ENCODE results near the gene TMEM245. TPM values are rescaled to one million over a fixed set of nuclear protein-coding genes. Genes with fewer than 3 reads are reported as not detected.
A peak's percentile ranks its signal among the peaks of the same experiment; 100 is the strongest.

TMEM245 gene
- total RNA-seq, 1 donor from 2014 or later, result 52.2 TPM

- TF ChIP-seq CTCF (IDR thresholded peaks at IDR 0.05; ENCODE audit: insufficient read depth, low read depth, low read length) (no peak), EZH2 (IDR thresholded peaks at IDR 0.05; ENCODE audit: insufficient read depth, low read length) (no peak)
- no peaks in the 10 kb centered on the region for H3K9me3 ChIP-seq (ENCODE audit: insufficient read depth, low read depth, low read length)
- no peak for FAIRE-seq
Observed at GRCh38 chr9:109161471-109161870, 41.7 kb upstream of the TMEM245 start.

GRCh38 chr9:109159583-109159982 is 39.8 kb upstream of the TMEM245 start:
- no peaks in the 10 kb centered on the region for H4K20me1 ChIP-seq (ENCODE audit: insufficient read depth, low read length)
- peaks cover 29% of the 10 kb centered on the region for H3K27me3 Mint-ChIP-seq (ENCODE audit: low read depth, unreplicated experiment)
- no peaks in the 10 kb centered on the region for H3K79me2 ChIP-seq (ENCODE audit: insufficient read depth, low read length)
- H3K4me2 ChIP-seq (ENCODE audit: low read length), result no peak overlapping the region
- no peaks in the 10 kb centered on the region for H3K9me3 ChIP-seq (ENCODE audit: insufficient read depth, low read depth, low read length)
- no peaks in the 10 kb centered on the region for H3K36me3 Mint-ChIP-seq (ENCODE audit: low read depth, unreplicated experiment)
- H3K36me3 ChIP-seq (ENCODE audit: insufficient read depth, low read length), result no peaks in the 10 kb centered on the region
- no peak overlapping the region for H3K4me3 Mint-ChIP-seq (ENCODE audit: unreplicated experiment)
- H3K4me1 ChIP-seq (ENCODE audit: insufficient read depth, low read length), result no peaks in the 10 kb centered on the region
- H3K4me1 Mint-ChIP-seq (ENCODE audit: low read depth, unreplicated experiment), result no peaks in the 10 kb centered on the region
- no peak overlapping the region for H3K4me3 ChIP-seq (ENCODE audit: insufficient read depth, low read depth, low read length)
- no peak overlapping the region for H3K27ac ChIP-seq (ENCODE audit: low read depth, low read length)
- H2AFZ ChIP-seq (ENCODE audit: low read depth, low read length), result no peak overlapping the region
- H3K9me3 Mint-ChIP-seq (ENCODE audit: unreplicated experiment), result peaks cover under 1% of the 10 kb centered on the region
- TF ChIP-seq EZH2 (IDR thresholded peaks at IDR 0.05; ENCODE audit: insufficient read depth, low read length) (no peak), CTCF (IDR thresholded peaks at IDR 0.05; ENCODE audit: insufficient read depth, low read depth, low read length) (no peak)
- DNase-seq (ENCODE audit: low read depth) (no peak), FAIRE-seq (no peak)
- H3K27ac Mint-ChIP-seq (ENCODE audit: unreplicated experiment), result no peak overlapping the region
- H3K27me3 ChIP-seq (ENCODE audit: insufficient read depth, low read length), result peaks cover 9% of the 10 kb centered on the region
- H3K9ac ChIP-seq (ENCODE audit: low read length), result no peak overlapping the region

More at GRCh38 chr9:109161471-109161870, 41.7 kb upstream of the TMEM245 start:
- H3K27ac Mint-ChIP-seq (ENCODE audit: unreplicated experiment), result no peak overlapping the region
- no peak overlapping the region for H3K27ac ChIP-seq (ENCODE audit: low read depth, low read length)
- H3K4me3 ChIP-seq (ENCODE audit: insufficient read depth, low read depth, low read length), result no peak overlapping the region
- H2AFZ ChIP-seq (ENCODE audit: low read depth, low read length), result no peak overlapping the region
- H3K4me1 Mint-ChIP-seq (ENCODE audit: low read depth, unreplicated experiment), result no peaks in the 10 kb centered on the region
- H3K27me3 ChIP-seq (ENCODE audit: insufficient read depth, low read length), result peaks cover 25% of the 10 kb centered on the region
- no peaks in the 10 kb centered on the region for H3K36me3 ChIP-seq (ENCODE audit: insufficient read depth, low read length)
- peaks cover 47% of the 10 kb centered on the region for H3K27me3 Mint-ChIP-seq (ENCODE audit: low read depth, unreplicated experiment)
- H3K79me2 ChIP-seq (ENCODE audit: insufficient read depth, low read length), result no peaks in the 10 kb centered on the region
- H3K4me2 ChIP-seq (ENCODE audit: low read length), result no peak overlapping the region
- H3K9ac ChIP-seq (ENCODE audit: low read length), result no peak overlapping the region
- H3K4me1 ChIP-seq (ENCODE audit: insufficient read depth, low read length), result no peaks in the 10 kb centered on the region
- no peak for DNase-seq (ENCODE audit: low read depth)
- H3K4me3 Mint-ChIP-seq (ENCODE audit: unreplicated experiment), result no peak overlapping the region
- peaks cover 13% of the 10 kb centered on the region for H3K9me3 Mint-ChIP-seq (ENCODE audit: unreplicated experiment)
- H4K20me1 ChIP-seq (ENCODE audit: insufficient read depth, low read length), result no peaks in the 10 kb centered on the region
- H3K36me3 Mint-ChIP-seq (ENCODE audit: low read depth, unreplicated experiment), result no peaks in the 10 kb centered on the region

- H3K4me3 Mint-ChIP-seq (ENCODE audit: unreplicated experiment), result no peak overlapping the region
- peaks cover 24% of the 10 kb centered on the region for H3K27me3 Mint-ChIP-seq (ENCODE audit: low read depth, unreplicated experiment)
- FAIRE-seq, result no peak
- H3K27me3 ChIP-seq (ENCODE audit: insufficient read depth, low read length), result peaks cover 6% of the 10 kb centered on the region
- no peak overlapping the region for H3K4me3 ChIP-seq (ENCODE audit: insufficient read depth, low read depth, low read length)
- H3K36me3 ChIP-seq (ENCODE audit: insufficient read depth, low read length), result no peaks in the 10 kb centered on the region
- peaks cover 2% of the 10 kb centered on the region for H3K9me3 ChIP-seq (ENCODE audit: insufficient read depth, low read depth, low read length)
- no peaks in the 10 kb centered on the region for H3K4me1 ChIP-seq (ENCODE audit: insufficient read depth, low read length)
- no peak for TF ChIP-seq CTCF (IDR thresholded peaks at IDR 0.05; ENCODE audit: insufficient read depth, low read depth, low read length)
- no peak for TF ChIP-seq EZH2 (IDR thresholded peaks at IDR 0.05; ENCODE audit: insufficient read depth, low read length)
- no peak overlapping the region for H2AFZ ChIP-seq (ENCODE audit: low read depth, low read length)
- no peak overlapping the region for H3K27ac ChIP-seq (ENCODE audit: low read depth, low read length)
- DNase-seq (ENCODE audit: low read depth), result peak; percentile 4
- H3K4me2 ChIP-seq (ENCODE audit: low read length), result no peak overlapping the region
- H3K27ac Mint-ChIP-seq (ENCODE audit: unreplicated experiment), result no peak overlapping the region
- H3K9me3 Mint-ChIP-seq (ENCODE audit: unreplicated experiment), result peaks cover 1% of the 10 kb centered on the region
- no peaks in the 10 kb centered on the region for H3K79me2 ChIP-seq (ENCODE audit: insufficient read depth, low read length)
- no peak overlapping the region for H3K9ac ChIP-seq (ENCODE audit: low read length)
- no peaks in the 10 kb centered on the region for H3K36me3 Mint-ChIP-seq (ENCODE audit: low read depth, unreplicated experiment)
- no peaks in the 10 kb centered on the region for H4K20me1 ChIP-seq (ENCODE audit: insufficient read depth, low read length)
- H3K4me1 Mint-ChIP-seq (ENCODE audit: low read depth, unreplicated experiment), result no peaks in the 10 kb centered on the region
Observed at GRCh38 chr9:109158651-109159050, 38.9 kb upstream of the TMEM245 start.
